GM23338 (cell line): Measurements from ENCODE around the gene SPHKAP. TPM values are rescaled to one million over a fixed set of nuclear protein-coding genes. Genes with fewer than 3 reads are reported as not detected.

Experiments used
- ATAC-seq: fragments of 200-7000 bp; cut with Tn5 transposase; 3 replicates; pipeline ENCODE4 v1.9.1; 2020
- DNase-seq: peaks from one replicate; pipeline ENCODE4 v3.0.0-alpha.2; 2015; ENCODE audit warnings: low spot score
- H2AFZ ChIP-seq: fragments of 200-600 bp; sonication (generic); 2 replicates; pipeline ENCODE4 v1.8.0; 2016; ENCODE audit warnings: antibody characterized with exemption, mild to moderate bottlenecking, moderate library complexity
- H3F3A ChIP-seq: fragments of 200-600 bp; sonication (generic); replicated peaks from 2 replicates; pipeline ENCODE4 v1.8.0; 2017; ENCODE audit warnings: antibody characterized with exemption, mixed run types, low read depth
- H3K27ac ChIP-seq: fragments of 200-600 bp; sonication (generic); 2 replicates; pipeline ENCODE4 v1.6.1; 2016; ENCODE audit warnings: low read depth
- H3K27me3 ChIP-seq: fragments of 200-600 bp; sonication (generic); 2 replicates; pipeline ENCODE4 v1.8.0; 2016; ENCODE audit warnings: mild to moderate bottlenecking, mixed run types, moderate library complexity; ENCODE audit not compliant: insufficient read depth
- H3K36me3 ChIP-seq: fragments of 200-600 bp; sonication (generic); 2 replicates; pipeline ENCODE4 v1.8.0; 2016; ENCODE audit warnings: mild to moderate bottlenecking; ENCODE audit not compliant: insufficient read depth
- H3K4me1 ChIP-seq: fragments of 200-600 bp; sonication (generic); 2 replicates; pipeline ENCODE4 v1.8.0; 2016; ENCODE audit warnings: mild to moderate bottlenecking, moderate library complexity; ENCODE audit not compliant: insufficient read depth
- H3K4me2 ChIP-seq: fragments of 200-600 bp; sonication (generic); 2 replicates; pipeline ENCODE4 v1.7.1; 2017; ENCODE audit warnings: mixed run types
- H3K4me3 ChIP-seq: fragments of 200-600 bp; sonication (generic); 2 replicates; pipeline ENCODE4 v1.6.1; 2016; ENCODE audit warnings: mixed run types
- H3K79me2 ChIP-seq: fragments of 200-600 bp; sonication (generic); replicated peaks from 2 replicates; pipeline ENCODE4 v1.8.0; 2017; ENCODE audit warnings: mild to moderate bottlenecking; ENCODE audit not compliant: insufficient read depth
- H3K9me2 ChIP-seq: fragments of 200-600 bp; sonication (generic); 2 replicates; pipeline ENCODE4 v1.8.0; 2017; ENCODE audit not compliant: insufficient read depth
- H4K20me1 ChIP-seq: fragments of 200-600 bp; sonication (generic); replicated peaks from 2 replicates; pipeline ENCODE4 v1.8.0; 2017; ENCODE audit warnings: mild to moderate bottlenecking; ENCODE audit not compliant: insufficient read depth
- H3K27ac Mint-ChIP-seq: 2 replicates; pipeline ENCODE4 v1.8.0; 2020; ENCODE audit warnings: inconsistent platforms, mild to moderate bottlenecking, moderate library complexity, mixed read lengths
- H3K27me3 Mint-ChIP-seq: 3 replicates; pipeline ENCODE4 v1.8.0; 2022; ENCODE audit warnings: low read depth, mild to moderate bottlenecking, moderate library complexity, mixed read lengths, inconsistent platforms; ENCODE audit not compliant: insufficient read depth, poor library complexity
- H3K36me3 Mint-ChIP-seq: 3 replicates; pipeline ENCODE4 v1.8.0; 2021; ENCODE audit warnings: low read depth, mild to moderate bottlenecking, inconsistent platforms, moderate library complexity, mixed read lengths
- H3K4me1 Mint-ChIP-seq: 3 replicates; pipeline ENCODE4 v1.8.0; 2020; ENCODE audit warnings: mild to moderate bottlenecking, inconsistent platforms, mixed read lengths
- H3K4me3 Mint-ChIP-seq: 3 replicates; pipeline ENCODE4 v1.8.0; 2021; ENCODE audit warnings: moderate library complexity, mild to moderate bottlenecking, inconsistent platforms, mixed read lengths
- H3K9me3 Mint-ChIP-seq: 3 replicates; pipeline ENCODE4 v1.8.0; 2020; ENCODE audit warnings: moderate library complexity, mild to moderate bottlenecking, inconsistent platforms, mixed read lengths
- CREB1 ChIP-seq: fragments of 250-450 bp; sonication (Bioruptor Pico); IDR thresholded peaks from 2 replicates; pipeline ENCODE4 v1.5.0; 2020; ENCODE audit warnings: low read depth, mild to moderate bottlenecking, moderate library complexity
- CTCF ChIP-seq, 2 experiments: fragments of 200-600 bp in 1 of 2; sonication (generic) in 1 of 2; conservative IDR thresholded peaks; 2 replicates each; pipeline versions ENCODE4 v1.5.1 to v1.6.1; 2016 to 2017; ENCODE audit warnings: antibody characterized with exemption in 2 of 2, low read depth in 2 of 2, mild to moderate bottlenecking in 2 of 2, moderate library complexity in 1 of 2
- EZH2 ChIP-seq: fragments of 200-600 bp; sonication (generic); IDR thresholded peaks from one replicate; pipeline ENCODE4 v1.8.0; 2017; ENCODE audit warnings: antibody characterized with exemption, mild to moderate bottlenecking, low read depth; ENCODE audit not compliant: unreplicated experiment
- EZH2phosphoT487 ChIP-seq: fragments of 200-600 bp; sonication (generic); IDR thresholded peaks from one replicate; pipeline ENCODE4 v1.8.1; 2018; ENCODE audit warnings: antibody characterized with exemption; ENCODE audit not compliant: unreplicated experiment
- JUNB ChIP-seq: IDR thresholded peaks from one replicate; pipeline ENCODE4 v1.6.1; 2016; ENCODE audit warnings: antibody characterized with exemption; ENCODE audit not compliant: unreplicated experiment
- NANOG ChIP-seq: IDR thresholded peaks from 2 replicates; pipeline ENCODE4 v1.6.1; 2016; ENCODE audit warnings: antibody characterized with exemption, borderline replicate concordance
- POLR2AphosphoS5 ChIP-seq: IDR thresholded peaks from 2 replicates; pipeline ENCODE4 v1.6.1; 2016; ENCODE audit warnings: antibody characterized with exemption, low read depth
- REST ChIP-seq: IDR thresholded peaks from one replicate; pipeline ENCODE4 v1.6.1; 2018; ENCODE audit warnings: antibody characterized with exemption; ENCODE audit not compliant: unreplicated experiment
- STAT1 ChIP-seq: IDR thresholded peaks from one replicate; pipeline ENCODE4 v1.6.1; 2016; ENCODE audit warnings: antibody characterized with exemption; ENCODE audit not compliant: unreplicated experiment
- ZNF114 ChIP-seq: fragments of 250-450 bp; sonication (Bioruptor Pico); IDR thresholded peaks from 2 replicates; pipeline ENCODE4 v1.5.0; 2020; ENCODE audit warnings: mild to moderate bottlenecking, moderate library complexity
- ZNF331 ChIP-seq: fragments of 250-450 bp; sonication (Bioruptor Pico); IDR thresholded peaks from 2 replicates; pipeline ENCODE4 v1.5.0; 2020; ENCODE audit warnings: low read depth, mild to moderate bottlenecking, moderate library complexity
- ZNF462 ChIP-seq: fragments of 250-450 bp; sonication (Bioruptor Pico); IDR thresholded peaks from 2 replicates; pipeline ENCODE4 v1.5.0; 2020; ENCODE audit warnings: mild to moderate bottlenecking, moderate library complexity
- polyA plus RNA-seq: library from polyadenylated mRNA; unstranded; fragments of >200 nt; fragmentation: Nextera tagmentation; extraction: Ambion mirVana; gene quantifications from 2 replicates; pipeline ENCODE4 v1.2.1, GENCODE V29; 2016
- total RNA-seq: library from RNA; depleted of rRNA; stranded (reverse); fragments of >200 nt; shearing (Covaris generic); gene quantifications from 2 replicates; pipeline ENCODE4 v1.2.3, GENCODE V29; 2014

SPHKAP gene
- total and polyA plus RNA-seq, 2 experiments from 2014 or later = 0.10 TPM; not detected in 1

GRCh38 chr2:228118940-228119339 is 62.5 kb downstream of the SPHKAP start:
- Mint-ChIP-seq H3K4me1 (no peaks in the 10 kb centered on the region), H3K9me3 (no peaks in the 10 kb centered on the region), H3K27ac (no peak overlapping the region), H3K27me3 (no peaks in the 10 kb centered on the region), H3K4me3 (no peak overlapping the region), H3K36me3 (no peaks in the 10 kb centered on the region)
- H3K36me3 ChIP-seq = no peaks in the 10 kb centered on the region
- no peak for TF ChIP-seq STAT1
- no peak for TF ChIP-seq ZNF114 (CRISPR knock-in tag)
- no peak overlapping the region for H3K27ac ChIP-seq
- H3K79me2 ChIP-seq = no peaks in the 10 kb centered on the region
- H3K4me3 ChIP-seq = no peak overlapping the region
- H3K4me1 ChIP-seq = no peaks in the 10 kb centered on the region
- no peak overlapping the region for H2AFZ ChIP-seq
- DNase-seq (no peak), ATAC-seq (no peak)
- H3K27me3 ChIP-seq = no peaks in the 10 kb centered on the region
- H3K4me2 ChIP-seq = no peak overlapping the region
- no peaks in the 10 kb centered on the region for H4K20me1 ChIP-seq
- H3K9me2 ChIP-seq = no peaks in the 10 kb centered on the region
- no peaks in the 10 kb centered on the region for H3F3A ChIP-seq

DNA sequence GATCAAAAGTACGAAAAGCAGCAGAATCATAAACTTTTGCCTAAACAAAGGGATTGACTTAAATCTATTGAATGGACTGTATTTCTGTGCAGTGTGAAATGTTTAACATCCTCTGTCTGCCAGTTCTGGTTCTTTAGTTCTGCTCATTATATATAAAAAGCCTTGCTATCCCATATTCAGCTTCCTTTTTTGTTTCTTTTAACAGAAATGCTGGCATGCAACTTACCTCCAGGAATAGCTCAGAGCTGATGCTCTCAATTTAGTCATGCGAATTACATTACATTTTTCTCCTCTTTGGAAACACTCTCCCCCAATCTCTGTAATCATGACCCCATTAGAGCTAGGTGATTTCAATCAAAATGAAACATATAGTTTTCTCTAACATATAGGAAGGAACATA is 73.6 kb downstream of the SPHKAP start:
- no peaks in the 10 kb centered on the region for H3K36me3 ChIP-seq
- no peak for DNase-seq
- no peaks in the 10 kb centered on the region; the same call in 1 of the 2 replicates for H3K4me1 ChIP-seq
- H3K4me3 ChIP-seq = no peak overlapping the region
- no peak for ATAC-seq
- Mint-ChIP-seq H3K27ac (no peak overlapping the region), H3K9me3 (no peaks in the 10 kb centered on the region), H3K4me1 (peaks cover 4% of the 10 kb centered on the region; the same call in 2 of the 3 replicates), H3K36me3 (no peaks in the 10 kb centered on the region), H3K27me3 (no peaks in the 10 kb centered on the region), H3K4me3 (no peak overlapping the region)
- no peak overlapping the region for H3K27ac ChIP-seq
- H4K20me1 ChIP-seq = no peaks in the 10 kb centered on the region
- H3F3A ChIP-seq = no peaks in the 10 kb centered on the region
- no peaks in the 10 kb centered on the region for H3K79me2 ChIP-seq
- H2AFZ ChIP-seq = no peak overlapping the region
- H3K9me2 ChIP-seq = no peaks in the 10 kb centered on the region
- no peaks in the 10 kb centered on the region for H3K27me3 ChIP-seq
- no peak overlapping the region for H3K4me2 ChIP-seq
- TF ChIP-seq EZH2 (no peak), REST (no peak), ZNF114 (CRISPR knock-in tag) (no peak), POLR2AphosphoS5 (no peak), STAT1 (no peak), EZH2phosphoT487 (no peak), ZNF462 (CRISPR knock-in tag) (no peak), ZNF331 (CRISPR knock-in tag) (no peak), JUNB (no peak), CREB1 (CRISPR knock-in tag) (no peak), CTCF (conservative IDR thresholded peaks at IDR 0.05; ENCODE audit: low read depth in 2 of 2) (no peak), NANOG (no peak)
